Left lobe of liver (tissue), 2 donors: ENCODE measurements around the gene SLC22A24. TPM values are rescaled to one million over a fixed set of nuclear protein-coding genes. Genes with fewer than 3 reads are reported as not detected.
"Not testable (repeated sequence)": the region's sequence is repeated elsewhere in the genome, so short reads cannot be mapped to it uniquely, and the experiment has no call there.

Source experiments
- ATAC-seq: fragments of 200-7000 bp; cut with Tn5 transposase; one replicate; pipeline ENCODE4 v1.9.1; 2020; ENCODE audit warnings: mild to moderate bottlenecking, moderate library complexity
- DNase-seq: peaks from one replicate; pipeline ENCODE4 v3.0.0-alpha.2; 2020; ENCODE audit warnings: low spot score
- total RNA-seq: library from RNA; stranded (reverse); gene quantifications from one replicate; pipeline ENCODE4 v1.2.1, GENCODE V29; 2021
- donor health status: DM: no; HTN: no; CAD: no; lungs with moderate emphysema.
- donor health status: DM: no; HTN: yes; CAD: no.

The SLC22A24 gene, protein sequence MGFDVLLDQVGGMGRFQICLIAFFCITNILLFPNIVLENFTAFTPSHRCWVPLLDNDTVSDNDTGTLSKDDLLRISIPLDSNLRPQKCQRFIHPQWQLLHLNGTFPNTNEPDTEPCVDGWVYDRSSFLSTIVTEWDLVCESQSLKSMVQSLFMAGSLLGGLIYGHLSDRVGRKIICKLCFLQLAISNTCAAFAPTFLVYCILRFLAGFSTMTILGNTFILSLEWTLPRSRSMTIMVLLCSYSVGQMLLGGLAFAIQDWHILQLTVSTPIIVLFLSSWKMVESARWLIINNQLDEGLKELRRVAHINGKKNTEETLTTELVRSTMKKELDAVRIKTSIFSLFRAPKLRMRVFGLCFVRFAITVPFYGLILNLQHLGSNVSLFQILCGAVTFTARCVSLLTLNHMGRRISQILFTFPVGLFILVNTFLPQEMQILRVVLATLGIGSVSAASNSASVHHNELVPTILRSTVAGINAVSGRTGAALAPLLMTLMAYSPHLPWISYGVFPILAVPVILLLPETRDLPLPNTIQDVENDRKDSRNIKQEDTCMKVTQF
- total RNA-seq, result 0.18 TPM

DNA sequence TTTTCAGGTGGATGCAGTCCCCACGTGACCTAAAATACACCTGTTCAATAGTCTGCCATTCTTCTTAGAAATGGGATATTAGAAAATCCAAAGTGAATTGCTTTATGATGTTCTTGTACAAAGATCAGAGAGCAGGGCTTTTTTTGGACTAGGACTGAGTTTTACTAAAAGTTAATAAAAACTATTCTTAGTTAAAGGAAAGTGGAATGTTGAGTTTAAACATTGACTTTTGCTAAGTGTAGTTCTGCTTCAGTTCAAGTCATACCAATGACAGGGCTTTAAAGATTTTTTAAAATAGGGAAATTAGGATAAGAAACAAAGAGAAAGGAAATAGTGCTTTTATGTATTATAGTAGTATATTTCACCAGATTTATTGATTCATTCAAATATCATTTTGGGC lies at the start of gene SLC22A24:
Gene SLC22A24, minus strand, starts transcription at position 101 of the 400 bp plus-strand sequence. CDS start 442 bp downstream, outside the sequence.
- ATAC-seq (no peak), DNase-seq (no peak)

DNA sequence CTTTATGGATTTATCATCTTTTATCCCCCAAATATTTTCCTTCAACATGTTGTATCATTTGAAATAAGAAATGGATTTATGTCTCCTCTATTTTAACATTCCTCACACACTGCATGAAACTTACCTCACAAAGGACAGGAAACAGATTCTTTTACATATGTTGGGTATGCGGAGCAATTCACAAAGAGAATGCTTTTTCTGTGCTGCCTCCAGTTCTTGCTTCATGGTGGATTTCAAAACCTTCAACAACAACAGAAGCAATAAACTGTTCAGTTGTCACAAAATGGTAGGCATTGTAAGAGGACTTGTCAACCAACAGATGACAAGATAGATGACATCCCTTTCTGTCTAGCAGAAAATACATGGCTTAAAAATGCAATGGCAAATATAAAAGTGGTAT lies 36.5 kb upstream of the SLC22A24 start:
- no peak for ATAC-seq
- DNase-seq, result no peak

DNA sequence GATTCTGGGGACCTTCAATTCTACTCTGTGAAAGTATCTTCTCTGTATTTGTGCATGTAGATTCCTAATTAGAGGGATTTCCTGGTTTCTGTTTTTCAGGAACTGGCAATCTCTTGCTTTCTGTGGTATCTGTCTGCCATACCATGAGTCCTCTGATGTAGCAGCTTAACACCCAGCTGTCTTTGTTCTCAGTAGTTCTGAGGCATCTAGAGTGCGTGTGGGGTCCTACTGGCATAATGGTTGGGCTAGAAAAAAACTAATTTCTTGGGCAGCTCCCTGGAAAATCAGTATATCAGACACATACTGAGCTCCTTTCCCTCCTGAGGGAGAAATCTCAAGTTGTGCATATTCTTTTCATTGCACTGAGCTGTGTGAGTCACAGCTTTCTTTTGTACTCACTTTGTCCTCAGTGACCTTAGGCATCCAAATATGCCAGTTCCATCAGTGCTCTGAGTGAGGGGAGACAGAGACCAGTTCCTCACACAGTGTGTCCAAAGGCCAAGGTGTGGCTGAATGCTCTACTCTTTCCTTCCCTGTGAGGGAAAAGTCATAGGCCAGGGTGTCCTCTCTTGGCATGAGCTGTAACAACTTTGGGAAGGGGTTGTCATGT lies 35.5 kb upstream of the SLC22A24 start:
- ATAC-seq, result peak; percentile 31
- no peak for DNase-seq

DNA sequence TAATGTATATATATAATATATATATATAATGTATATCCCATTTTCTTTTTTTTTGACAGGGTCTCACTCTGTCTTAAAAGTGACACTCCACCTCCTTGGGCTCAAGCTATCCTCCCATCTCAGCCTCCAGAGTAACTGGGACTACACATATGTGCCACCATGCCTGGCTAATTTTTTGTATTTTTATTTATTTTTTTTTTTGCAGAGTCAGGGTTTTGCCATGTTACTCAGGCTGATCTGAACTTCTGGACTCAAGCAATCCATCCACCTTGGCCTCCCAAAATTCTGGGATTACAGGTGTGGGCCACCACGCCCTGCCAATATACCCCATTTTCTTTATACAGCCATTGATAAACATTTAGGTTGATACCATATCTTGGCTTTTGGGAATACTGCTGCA lies 33.9 kb upstream of the SLC22A24 start:
- DNase-seq, result no peak
- ATAC-seq, result no peak

DNA sequence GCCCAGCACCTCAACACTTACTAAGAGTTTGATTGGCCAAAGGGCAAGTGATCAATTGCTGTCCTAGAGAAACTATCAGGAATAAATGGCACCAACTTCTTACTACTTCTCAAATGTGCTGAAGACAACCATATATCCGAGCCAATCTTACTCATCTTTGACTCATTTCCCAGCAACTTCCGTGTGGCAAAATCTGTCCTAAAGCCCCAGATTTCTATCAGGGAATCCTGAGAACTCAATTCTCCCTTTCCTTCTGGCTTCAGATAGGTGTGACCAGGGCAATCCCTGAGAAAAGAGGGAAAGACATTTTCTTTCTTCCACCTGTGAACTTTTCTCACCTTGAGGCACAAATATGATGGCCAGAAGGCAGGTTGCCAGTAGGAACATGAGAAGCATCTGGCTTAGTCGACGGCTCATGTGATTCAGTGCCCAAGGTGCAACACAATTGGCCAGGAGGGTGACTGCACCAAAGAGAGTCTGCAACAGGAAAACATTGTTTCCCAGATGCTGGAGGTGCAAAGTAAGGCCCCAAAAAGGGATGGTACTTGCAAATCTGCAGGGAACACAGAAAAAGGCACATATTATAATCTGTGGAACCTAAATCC lies 21.8 kb upstream of the SLC22A24 start:
- DNase-seq (no peak), ATAC-seq (peak; percentile 8)

DNA sequence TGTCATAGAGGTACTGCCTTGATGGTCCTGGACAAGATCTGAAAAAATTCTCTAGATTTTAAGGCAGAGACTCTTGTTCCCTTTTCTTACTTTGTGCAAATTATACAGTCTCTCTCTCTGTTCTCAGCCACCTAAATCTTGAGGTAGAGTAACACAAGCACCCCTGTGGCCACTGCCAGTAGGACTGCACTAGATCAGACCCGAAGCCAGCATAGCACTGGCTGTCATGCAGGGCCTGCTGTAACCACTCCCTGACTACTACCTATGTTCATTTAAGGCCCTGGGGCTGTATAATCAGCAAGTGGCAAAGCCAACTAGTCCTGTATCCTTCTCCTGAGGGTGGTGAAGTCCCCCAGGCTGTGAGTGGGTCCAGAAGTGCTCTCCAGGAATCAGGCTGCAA lies 11.8 kb upstream of the SLC22A24 start:
- ATAC-seq (peak; percentile 20), DNase-seq (no peak)

DNA sequence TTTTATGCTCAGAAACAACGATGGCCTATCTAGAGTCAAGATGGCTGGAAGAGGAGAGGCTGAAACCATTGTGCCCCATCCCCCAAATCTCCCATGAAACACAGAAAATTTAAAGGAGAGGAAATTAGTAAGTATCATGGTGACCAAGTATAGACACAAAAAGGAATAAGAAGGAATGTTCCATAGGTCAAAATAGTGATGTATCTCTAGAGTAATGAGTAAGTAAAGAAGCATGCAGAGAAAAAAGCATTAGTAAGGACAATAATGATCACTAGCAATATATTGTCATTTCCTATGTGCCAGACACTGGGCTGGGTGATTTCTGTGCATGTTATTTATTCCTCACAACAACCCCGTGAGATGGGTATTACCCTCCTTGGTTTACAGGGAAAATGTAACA lies 2.6 kb upstream of the SLC22A24 start:
- no peak for DNase-seq
- no peak for ATAC-seq

DNA sequence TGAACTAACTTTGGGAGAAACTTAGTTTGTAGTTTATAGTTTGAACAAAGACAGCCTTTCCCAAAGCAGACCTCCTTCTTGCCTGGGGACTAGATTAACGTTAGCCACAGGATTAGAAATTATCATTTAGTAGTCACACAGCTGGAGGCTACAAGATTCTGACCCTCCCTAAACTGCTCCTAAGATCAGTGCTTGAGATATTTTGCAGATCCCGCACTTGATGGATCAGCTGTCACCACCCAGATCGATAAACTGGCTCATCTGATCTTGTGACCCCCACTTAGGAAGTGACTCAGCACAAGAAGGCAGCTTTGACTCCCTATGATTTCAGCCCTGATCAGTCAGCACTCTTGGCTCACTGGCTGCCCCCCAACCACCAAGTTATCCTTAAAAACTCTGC lies 1.6 kb downstream of the SLC22A24 start:
- DNase-seq, result no peak
- no peak for ATAC-seq

DNA sequence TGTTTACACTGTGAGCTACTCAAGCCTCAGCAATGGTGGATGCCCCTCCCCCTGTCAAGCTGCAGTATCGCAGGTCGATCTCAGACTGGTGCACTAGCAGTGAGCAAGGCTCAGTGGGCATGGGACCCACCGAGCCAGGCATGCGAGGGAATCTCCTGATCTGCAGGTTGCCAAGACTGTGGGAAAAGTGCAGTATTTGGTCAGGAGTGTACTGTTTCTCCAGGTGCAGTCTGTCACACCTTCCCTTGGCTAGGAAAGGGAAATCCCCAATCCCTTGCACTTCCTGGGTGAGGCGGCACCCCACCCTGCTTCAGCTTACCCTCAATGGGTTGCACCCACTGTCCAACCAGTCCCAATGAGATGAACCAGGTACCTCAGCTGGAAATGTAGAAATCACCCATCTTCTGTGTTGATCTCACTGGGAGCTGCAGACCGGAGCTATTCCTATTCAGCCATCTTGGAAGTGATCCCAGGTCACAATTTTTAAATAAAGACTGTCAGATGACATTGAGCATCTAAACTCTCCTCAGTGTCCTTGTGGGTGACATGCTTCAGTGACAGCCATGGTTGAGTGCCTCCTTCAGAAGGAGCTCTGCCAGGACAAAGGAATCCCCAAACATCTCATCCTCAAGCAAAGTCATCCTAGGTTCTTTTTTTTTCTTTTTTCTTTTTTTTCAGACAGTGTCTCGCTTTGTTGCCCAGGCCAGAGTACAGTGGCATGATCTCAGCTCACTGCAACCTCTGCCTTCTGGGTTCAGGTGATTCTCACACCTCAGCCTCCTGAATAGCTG lies 10.8 kb downstream of the SLC22A24 start:
- no peak for ATAC-seq
- no peak for DNase-seq

DNA sequence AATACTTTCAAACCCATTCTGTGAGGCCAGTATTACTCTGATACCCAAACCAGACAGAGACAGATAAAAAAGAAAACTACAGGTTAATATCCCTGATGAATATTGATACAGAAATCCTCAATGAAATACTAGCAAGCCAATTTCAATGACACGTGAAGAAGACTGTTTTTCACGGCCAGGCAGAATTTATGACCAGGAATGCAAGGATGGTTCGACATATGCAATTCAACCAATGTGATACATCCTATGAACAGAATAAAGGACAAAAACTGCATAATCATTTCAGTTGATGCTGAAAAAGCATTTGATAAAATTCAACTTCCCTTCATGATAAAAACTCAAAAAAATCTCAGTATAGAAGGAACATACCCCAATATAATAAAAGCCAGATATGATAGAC lies 44.5 kb downstream of the SLC22A24 start:
- ATAC-seq, result no peak

DNA sequence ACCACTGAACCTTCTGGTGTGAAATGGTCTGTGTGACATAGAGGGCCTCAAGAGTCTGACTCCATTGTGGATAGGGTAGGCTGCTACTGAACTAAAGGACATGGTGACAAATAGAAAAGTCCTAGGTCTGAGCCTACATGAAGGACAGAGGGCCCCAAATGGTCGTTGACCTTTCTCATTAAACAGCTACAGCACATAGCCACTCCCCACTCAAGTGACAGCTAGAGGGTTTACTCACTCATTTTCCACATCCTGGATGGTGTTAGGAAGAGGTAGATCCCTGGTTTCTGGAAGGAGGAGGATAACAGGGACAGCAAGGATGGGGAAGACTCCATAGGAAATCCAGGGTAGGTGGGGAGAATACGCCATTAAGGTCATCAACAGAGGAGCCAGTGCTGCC lies 63.3 kb downstream of the SLC22A24 start:
- no peak for DNase-seq
- no peak for ATAC-seq

More for the DNA sequence above, 44.5 kb downstream of the SLC22A24 start:
- no peak for DNase-seq

DNA sequence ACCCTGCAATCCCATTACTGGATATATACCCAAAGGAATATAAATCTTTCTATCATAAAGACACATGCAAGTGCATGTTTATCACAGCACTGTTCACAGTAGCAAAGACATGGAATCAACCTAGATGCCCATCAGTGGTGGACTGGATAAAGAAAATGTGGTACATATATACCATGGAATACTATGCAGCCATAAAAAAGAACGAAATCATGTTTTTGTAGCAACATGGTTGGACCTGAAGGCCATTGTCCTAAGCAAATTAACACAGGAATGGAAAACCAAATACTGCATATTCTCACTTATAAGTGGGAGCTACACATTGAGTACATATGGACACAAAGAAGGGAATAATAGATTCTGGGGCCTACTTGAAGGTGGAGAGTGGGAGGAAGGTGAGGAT lies 97.8 kb downstream of the SLC22A24 start:
- ATAC-seq, DNase-seq: not testable (repeated sequence)

DNA sequence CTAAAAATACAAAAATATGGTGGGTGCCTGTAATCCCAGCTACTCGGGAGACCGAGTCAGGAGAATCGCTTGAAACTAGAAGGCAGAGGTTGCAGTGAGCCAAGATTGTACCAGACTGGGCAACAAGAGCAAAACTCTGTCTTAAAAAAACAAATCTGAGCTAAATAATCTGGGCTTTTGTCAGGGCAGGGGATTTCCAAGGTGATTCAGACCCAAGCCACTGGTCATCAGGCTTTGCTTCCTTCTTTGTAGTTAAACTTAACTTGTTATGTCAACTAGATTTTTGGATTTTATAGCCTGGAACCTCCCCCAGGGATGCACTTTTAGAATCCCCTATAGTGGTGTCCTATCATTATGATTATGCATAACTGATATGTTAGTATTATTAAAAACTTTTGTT lies 101.4 kb downstream of the SLC22A24 start:
- ATAC-seq (no peak), DNase-seq (no peak)

DNA sequence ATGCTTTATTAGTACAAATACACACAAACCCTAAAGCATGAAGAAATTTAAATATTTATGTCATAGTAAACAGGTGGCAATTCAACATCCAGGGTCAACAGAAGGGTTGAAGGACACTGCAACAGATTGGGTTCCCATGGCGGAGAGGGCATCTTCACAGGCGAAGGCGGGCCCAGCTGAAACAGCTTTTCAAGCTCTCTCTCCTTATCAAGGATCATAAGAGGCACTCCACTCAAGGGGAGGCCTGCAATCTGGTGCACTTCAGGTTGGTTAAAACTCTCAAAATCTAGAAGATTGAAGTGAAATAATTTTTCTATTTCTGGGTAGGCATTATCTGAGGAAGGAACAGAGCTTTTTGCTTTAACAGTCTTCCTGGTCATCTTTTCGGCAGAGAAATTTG lies 111.6 kb downstream of the SLC22A24 start:
- ATAC-seq (no peak), DNase-seq (no peak)

Other genes starting within 250 kb of the SLC22A24 start
- not detected for gene CHRM1, start 222.9 kb downstream of the SLC22A24 start, total RNA-seq
- not detected for gene SLC22A6, start 159.3 kb downstream of the SLC22A24 start, total RNA-seq
- not detected for gene SLC22A8, start 128.4 kb downstream of the SLC22A24 start, total RNA-seq
- 33.5 TPM for gene SLC22A25, start 99.4 kb upstream of the SLC22A24 start, total RNA-seq
- 16.4 TPM for gene SLC22A9, start 225.6 kb upstream of the SLC22A24 start, total RNA-seq